Activated CD8-positive, alpha-beta memory T cell treated with anti-CD3 and anti-CD28 coated beads, Interleukin-2, amount 50 U/mL, for 48 hours (primary cell): ENCODE measurements around the gene HAUS5.
"Not testable (repeated sequence)": the region's sequence is repeated elsewhere in the genome, so short reads cannot be mapped to it uniquely, and the experiment has no call there.

ENCODE experiments used
- DNase-seq: peaks from one replicate; pipeline ENCODE4 v3.0.0-alpha.2; 2020

The HAUS5 gene

GRCh38 chr19:35644206-35644986 lies 31.9 kb downstream of the HAUS5 start:
- DNase-seq: peak; percentile 96

- peak; percentile 94 for DNase-seq
Observed at GRCh38 chr19:35644987-35645679, 32.6 kb downstream of the HAUS5 start.

GRCh38 chr19:35645680-35646511 lies 33.4 kb downstream of the HAUS5 start:
- no peak for DNase-seq

- DNase-seq: peak; percentile 89
Observed at GRCh38 chr19:35648017-35648961, 35.8 kb downstream of the HAUS5 start, which contains the start of gene COX6B1. Gene COX6B1, plus strand, starts transcription at chr19:35648323. Its CDS starts 2,921 bp downstream, at chr19:35651244.

- DNase-seq: no peak
Observed at GRCh38 chr19:35650581-35650980, 38.0 kb downstream of the HAUS5 start.

- DNase-seq: not testable (repeated sequence)
Observed at GRCh38 chr19:35654828-35655227, 42.3 kb downstream of the HAUS5 start.

GRCh38 chr19:35655600-35655999 lies 43.1 kb downstream of the HAUS5 start:
- no peak for DNase-seq

GRCh38 chr19:35656700-35657099 lies 44.2 kb downstream of the HAUS5 start:
- no peak for DNase-seq

GRCh38 chr19:35657904-35658700 lies 45.6 kb downstream of the HAUS5 start:
- DNase-seq: no peak

- no peak for DNase-seq
Observed at GRCh38 chr19:35661995-35662340, 49.4 kb downstream of the HAUS5 start.

- DNase-seq: no peak
Observed at GRCh38 chr19:35663981-35664380, 51.4 kb downstream of the HAUS5 start.

- no peak for DNase-seq
Observed at GRCh38 chr19:35665157-35665556, 52.6 kb downstream of the HAUS5 start.

GRCh38 chr19:35665604-35666003 lies 53.1 kb downstream of the HAUS5 start:
- no peak for DNase-seq

GRCh38 chr19:35666251-35666913 lies 53.8 kb downstream of the HAUS5 start, which contains the start of gene UPK1A:
Gene UPK1A, plus strand, starts transcription at chr19:35666517. Its CDS starts 296 bp downstream, at chr19:35666813.
- no peak for DNase-seq

GRCh38 chr19:35669566-35669965 lies 57.0 kb downstream of the HAUS5 start:
- no peak for DNase-seq

- DNase-seq: no peak
Observed at GRCh38 chr19:35669974-35670373, 57.4 kb downstream of the HAUS5 start.

- no peak for DNase-seq
Observed at GRCh38 chr19:35670686-35671085, 58.2 kb downstream of the HAUS5 start.

GRCh38 chr19:35671818-35672217 lies 59.3 kb downstream of the HAUS5 start:
- no peak for DNase-seq

- DNase-seq: peak; percentile 75
Observed at GRCh38 chr19:35673121-35673804, 60.7 kb downstream of the HAUS5 start.
